IMR-90 (cell line): ENCODE results near the gene VCP. TPM values are rescaled to one million over a fixed set of nuclear protein-coding genes. Genes with fewer than 3 reads are reported as not detected.
A peak's percentile ranks its signal among the peaks of the same experiment; 100 is the strongest.

Source experiments
- ATAC-seq: fragments of 200-7000 bp; cut with Tn5 transposase; 2 replicates; pipeline ENCODE4 v1.9.1; 2020; ENCODE audit warnings: low read depth, mild to moderate bottlenecking, moderate library complexity
- BruUV-seq: library from RNA; stranded (reverse); fragments of 400-500 nt; replicated peaks from 2 replicates; lab custom pipeline; 2021; lab: Mats Ljungman, UMichigan
- CTCF ChIA-PET: fragments of 300-600 bp; formaldehyde crosslinking; extraction: SDS; loops from one replicate; lab custom pipeline; 2021; ENCODE audit warnings: antibody characterized with exemption; lab: Yijun Ruan, JAX
- POLR2A ChIA-PET: fragments of 300-600 bp; sonication (Branson Sonifier 250); formaldehyde crosslinking; loops from one replicate; lab custom pipeline; 2022; ENCODE audit warnings: antibody characterized with exemption; ENCODE audit not compliant: unreplicated experiment; lab: Charles Lee
- DNase-seq: peaks from one replicate; pipeline ENCODE4 v3.0.0; 2013
- H2AFZ ChIP-seq: replicated peaks from 2 replicates; pipeline ENCODE3; 2013; ENCODE audit warnings: low read length, mild to moderate bottlenecking; ENCODE audit not compliant: poor library complexity
- H2AK5ac ChIP-seq: 2 replicates; pipeline ENCODE4 v1.6.1; 2013; ENCODE audit warnings: low read depth, low read length, inconsistent platforms
- H2AK9ac ChIP-seq: replicated peaks from 2 replicates; pipeline ENCODE3; 2013; ENCODE audit warnings: mild to moderate bottlenecking, low read depth, low read length, moderate library complexity; ENCODE audit not compliant: poor library complexity
- H2BK120ac ChIP-seq: 2 replicates; pipeline ENCODE4 v1.6.1; 2013; ENCODE audit warnings: low read depth, low read length, inconsistent platforms
- H2BK15ac ChIP-seq: 3 replicates; pipeline ENCODE4 v1.6.1; 2013; ENCODE audit warnings: low read depth, low read length, inconsistent platforms
- H2BK20ac ChIP-seq: 2 replicates; pipeline ENCODE4 v1.6.1; 2013; ENCODE audit warnings: low read depth, mild to moderate bottlenecking, inconsistent platforms, low read length, moderate library complexity
- H2BK5ac ChIP-seq: 2 replicates; pipeline ENCODE4 v1.6.1; 2013; ENCODE audit warnings: mild to moderate bottlenecking, low read depth, low read length, inconsistent platforms; ENCODE audit not compliant: poor library complexity, severe bottlenecking
- H3K14ac ChIP-seq: replicated peaks from 2 replicates; pipeline ENCODE4 v1.6.1; 2013; ENCODE audit warnings: low read depth, low read length, inconsistent platforms
- H3K18ac ChIP-seq: 2 replicates; pipeline ENCODE4 v1.6.1; 2013; ENCODE audit warnings: low read depth, low read length, control low read depth
- H3K23ac ChIP-seq: 2 replicates; pipeline ENCODE4 v1.6.1; 2013; ENCODE audit warnings: low read depth, low read length, inconsistent platforms
- H3K27ac ChIP-seq: 2 replicates; pipeline ENCODE4 v1.5.1; 2013; ENCODE audit warnings: mild to moderate bottlenecking, control low read depth, low read length; ENCODE audit not compliant: insufficient read depth
- H3K27me3 ChIP-seq: 2 replicates; pipeline ENCODE4 v1.6.1; 2013; ENCODE audit warnings: low read length; ENCODE audit not compliant: control insufficient read depth, insufficient read depth
- H3K36me3 ChIP-seq: 2 replicates; pipeline ENCODE4 v1.6.1; 2013; ENCODE audit warnings: low read length, mixed read lengths; ENCODE audit not compliant: control insufficient read depth, insufficient read depth
- H3K4ac ChIP-seq: 2 replicates; pipeline ENCODE4 v1.6.1; 2013; ENCODE audit warnings: low read depth, low read length, inconsistent platforms
- H3K4me1 ChIP-seq: 2 replicates; pipeline ENCODE4 v1.6.1; 2013; ENCODE audit warnings: low read length, mixed read lengths; ENCODE audit not compliant: control insufficient read depth, insufficient read depth
- H3K4me2 ChIP-seq: 2 replicates; pipeline ENCODE4 v1.6.1; 2013; ENCODE audit warnings: low read depth, mild to moderate bottlenecking, control low read depth, low read length, moderate library complexity
- H3K4me3 ChIP-seq: 2 replicates; pipeline ENCODE4 v1.5.1; 2013; ENCODE audit warnings: low read depth, mild to moderate bottlenecking, control low read depth, low read length, moderate library complexity; ENCODE audit not compliant: insufficient read depth
- H3K56ac ChIP-seq: 2 replicates; pipeline ENCODE4 v1.6.1; 2013; ENCODE audit warnings: low read length, inconsistent platforms; ENCODE audit not compliant: insufficient read depth; ENCODE audit errors: extremely low read depth
- H3K79me1 ChIP-seq, 2 experiments: 2 replicates each; pipeline ENCODE4 v1.6.1; 2013; ENCODE audit warnings: low read length in 2 of 2, inconsistent platforms in 1 of 2, low read depth in 1 of 2
- H3K9ac ChIP-seq: 2 replicates; pipeline ENCODE4 v1.6.1; 2013; ENCODE audit warnings: low read depth, low read length, control low read depth
- H3K9me1 ChIP-seq: 2 replicates; pipeline ENCODE4 v1.6.1; 2013; ENCODE audit warnings: low read length, inconsistent platforms; ENCODE audit not compliant: insufficient read depth
- H3K9me3 ChIP-seq: 2 replicates; pipeline ENCODE4 v1.6.1; 2013; ENCODE audit warnings: low read length; ENCODE audit not compliant: control insufficient read depth, insufficient read depth
- H4K20me1 ChIP-seq: 2 replicates; pipeline ENCODE4 v1.6.1; 2013; ENCODE audit warnings: low read length, inconsistent platforms; ENCODE audit not compliant: insufficient read depth
- H4K5ac ChIP-seq: 2 replicates; pipeline ENCODE4 v1.6.1; 2013; ENCODE audit warnings: mild to moderate bottlenecking, low read depth, low read length, control low read depth
- H4K8ac ChIP-seq, 2 experiments: 2 replicates each; pipeline ENCODE4 v1.6.1; 2013; ENCODE audit warnings: low read depth in 2 of 2, low read length in 2 of 2, control low read depth in 1 of 2, inconsistent platforms in 1 of 2
- H4K91ac ChIP-seq: 2 replicates; pipeline ENCODE4 v1.6.1; 2013; ENCODE audit warnings: low read depth, low read length, inconsistent platforms; ENCODE audit not compliant: insufficient read depth
- BHLHE40 ChIP-seq: fragments of 150-350 bp; IDR thresholded peaks from 2 replicates; pipeline ENCODE4 v1.6.1; 2016; ENCODE audit warnings: mild to moderate bottlenecking, low read depth, low read length
- CHD1 ChIP-seq: IDR thresholded peaks from 2 replicates; pipeline ENCODE4 v1.6.1; 2012; ENCODE audit warnings: low read depth, low read length, improper control_type of control experiment
- CTCF ChIP-seq: conservative IDR thresholded peaks from 2 replicates; pipeline ENCODE4 v1.5.1; 2012; ENCODE audit warnings: mild to moderate bottlenecking, low read depth, low read length, improper control_type of control experiment
- MAZ ChIP-seq: IDR thresholded peaks from 2 replicates; pipeline ENCODE4 v1.6.1; 2012; ENCODE audit warnings: low read depth, mild to moderate bottlenecking, low read length, improper control_type of control experiment, moderate library complexity, borderline replicate concordance
- MXI1 ChIP-seq: IDR thresholded peaks from 2 replicates; pipeline ENCODE4 v1.6.1; 2012; ENCODE audit warnings: low read depth, mild to moderate bottlenecking, low read length, moderate library complexity, borderline replicate concordance
- NFE2L2 ChIP-seq: fragments of 150-350 bp; IDR thresholded peaks from 2 replicates; pipeline ENCODE4 v1.6.1; 2016; ENCODE audit warnings: low read depth, mild to moderate bottlenecking, low read length
- POLR2A ChIP-seq: IDR thresholded peaks from 2 replicates; pipeline ENCODE4 v1.6.1; 2012; ENCODE audit warnings: mild to moderate bottlenecking, low read depth, low read length
- RAD21 ChIP-seq: IDR thresholded peaks from 2 replicates; pipeline ENCODE4 v1.6.1; 2012; ENCODE audit warnings: low read length, improper control_type of control experiment
- RFX5 ChIP-seq: IDR thresholded peaks from 2 replicates; pipeline ENCODE4 v1.8.0; 2012; ENCODE audit warnings: low read depth, mild to moderate bottlenecking, low read length, moderate library complexity
- SMC3 ChIP-seq: fragments of 150-350 bp; IDR thresholded peaks from 2 replicates; pipeline ENCODE4 v1.6.1; 2016; ENCODE audit warnings: low read depth, mild to moderate bottlenecking, antibody characterized with exemption, low read length, moderate library complexity
- USF2 ChIP-seq: fragments of 150-350 bp; IDR thresholded peaks from 2 replicates; pipeline ENCODE4 v1.6.1; 2017; ENCODE audit warnings: mild to moderate bottlenecking, antibody characterized with exemption, low read length, low read depth
- WGBS, 2 experiments: methylation state at CpG; one replicate each; pipeline versions ENCODE4 v1.1.5 to v1.1.7; 2013; ENCODE audit warnings: missing lambda C conversion rate in 2 of 2; ENCODE audit not compliant: insufficient read length in 1 of 2; ENCODE audit errors: extremely low coverage in 2 of 2; 5-methylcytosine and 5-hydroxymethylcytosine counted together
- dilution Hi-C: fragments of 300-500 bp; cut with HindIII; formaldehyde crosslinking; loops from one replicate; pipeline ENCODE4 v1.14.3; 2018; ENCODE audit warnings: low sequenced_read_pairs; ENCODE audit not compliant: unreplicated experiment
- in situ Hi-C: fragments of 300-500 bp; cut with MboI; formaldehyde crosslinking; loops from 3 replicates; pipeline ENCODE4 v1.14.3; 2019; ENCODE audit warnings: low sequenced_read_pairs, inconsistent platforms, mixed read lengths
- intact Hi-C: fragments of 100-400 bp; cut with micrococcal nuclease; formaldehyde crosslinking; loops from 2 replicates; pipeline ENCODE4 v1.10.0; 2022
- polyA plus RNA-seq, 3 experiments: library from polyadenylated mRNA; depleted of rRNA; stranded (reverse); fragments of >200 nt; gene quantifications; 2 replicates each; pipeline ENCODE4 v1.2.3, GENCODE V29; 2012; ENCODE audit warnings: low replicate concordance in 1 of 3
- total RNA-seq: library from RNA; depleted of rRNA; stranded (reverse); fragments of >200 nt; gene quantifications from 2 replicates; pipeline ENCODE4 v1.2.3, GENCODE V29; 2012

Gene VCP
- total and polyA plus RNA-seq, 2 of the 4 experiments (the other 2 are of a cell fraction): 292 to 516 TPM

GRCh38 chr9:35096035-35096849 is 23.8 kb upstream of the VCP start, which contains the start of gene PIGO:
PIGO (minus strand) TSS chr9:35096591; CDS start chr9:35095565, 1,026 bp downstream.
- in situ Hi-C loops (loop anchor here (5.0 kb wide), 1 partner anchor 199 kb away; a partner anchor contains a TSS), intact Hi-C loops (loop anchor here (1.0 to 2.0 kb wide), 2 partner anchors 197 to 335 kb away; no protein-coding TSS in a partner anchor), dilution Hi-C loops (no loop called here)
- Histone ChIP-seq H4K91ac (peak within 1 kb of the TSS; percentile 92), H3K9me1 (0 out of 2 replicates have a peak, but pooled peaks cover 7% of the 10 kb centered on the region), H2AFZ (peak within 1 kb of the TSS; percentile 99), H3K18ac (peak within 1 kb of the TSS; percentile 73), H4K8ac (peak within 1 kb of the TSS; percentile 96 to 99), H4K5ac (peak within 1 kb of the TSS; percentile 96), H3K56ac (peak within 1 kb of the TSS; percentile 83), H3K36me3 (peaks cover 34% of the 10 kb centered on the region), H3K27ac (peak within 1 kb of the TSS; percentile 87), H3K9me3 (no peaks in the 10 kb centered on the region), H2BK5ac (peak within 1 kb of the TSS; percentile 84), H3K4me2 (peak within 1 kb of the TSS; percentile 91), H3K14ac (peak within 1 kb of the TSS; percentile 89), H3K79me1 (peaks cover 9 to 32% of the 10 kb centered on the region in 2 experiments; a peak in 3 of 4 replicates), H3K4me1 (no peaks in the 10 kb centered on the region), H3K23ac (peak within 1 kb of the TSS; percentile 89), H3K27me3 (no peaks in the 10 kb centered on the region), H3K4ac (peak within 1 kb of the TSS; percentile 96), H3K9ac (peak within 1 kb of the TSS; percentile 94), H2AK5ac (peak within 1 kb of the TSS; percentile 40), H3K4me3 (peak within 1 kb of the TSS; percentile 89), H2BK20ac (no peak within 1 kb of the TSS), H2BK15ac (no peak within 1 kb of the TSS), H2BK120ac (peak within 1 kb of the TSS; percentile 63; the same call in 1 of the 2 replicates), H2AK9ac (peak within 1 kb of the TSS; percentile 97), H4K20me1 (no peaks in the 10 kb centered on the region)
- ChIA-PET CTCF (interaction anchor here (0.6 to 1.4 kb wide), 4 partner anchors 11 to 1071 kb away, joined by 3 to 4 read pairs (median 4); partner anchors contain the start of gene FANCG), POLR2A (interaction anchor here (0.8 kb wide), 1 partner anchor 104 kb away, joined by 4 read pairs; no protein-coding TSS in a partner anchor)
- no TSS peak for BruUV-seq
- TF ChIP-seq MAZ (peak; percentile 38; the same call in 1 of the 2 replicates), RAD21 (peak; percentile 72), NFE2L2 (no peak), POLR2A (no peak), MXI1 (peak; percentile 77; the same call in 1 of the 2 replicates), BHLHE40 (0 out of 2 replicates have a peak, but pooled peaks have one; percentile 2), CHD1 (peak; percentile 92), CTCF (peak; percentile 90), SMC3 (peak; percentile 71), RFX5 (no peak), USF2 (no peak)
- DNase-seq (peak; percentile 76), ATAC-seq (peak; percentile 97)
- 0% methylated on average over 18 of the region's 53 CpGs; no CpG with 5 or more reads in 1 of the 2 experiments for WGBS, 2 experiments
